Chondrocyte (in vitro differentiated cells): ENCODE results near the gene MYL5. TPM values are rescaled to one million over a fixed set of nuclear protein-coding genes. Genes with fewer than 3 reads are reported as not detected.

Source experiments
- DNase-seq: peaks from one replicate; pipeline ENCODE4 v3.0.0; 2021; ENCODE audit warnings: mixed read lengths, low spot score
- H3K27ac Mint-ChIP-seq: one replicate; pipeline ENCODE4 v1.8.0; 2021; ENCODE audit warnings: mild to moderate bottlenecking, moderate library complexity, mixed read lengths; ENCODE audit not compliant: unreplicated experiment
- H3K27me3 Mint-ChIP-seq: 2 replicates; pipeline ENCODE4 v1.8.0; 2021; ENCODE audit warnings: low read depth, mixed read lengths
- H3K36me3 Mint-ChIP-seq: 2 replicates; pipeline ENCODE4 v1.8.0; 2021; ENCODE audit warnings: low read depth, mixed read lengths
- H3K4me1 Mint-ChIP-seq: 2 replicates; pipeline ENCODE4 v1.8.0; 2021; ENCODE audit warnings: low read depth, mild to moderate bottlenecking, mixed read lengths
- H3K4me3 Mint-ChIP-seq: one replicate; pipeline ENCODE4 v1.8.0; 2021; ENCODE audit warnings: mild to moderate bottlenecking, moderate library complexity, mixed read lengths; ENCODE audit not compliant: unreplicated experiment
- H3K9me3 Mint-ChIP-seq: 2 replicates; pipeline ENCODE4 v1.8.0; 2021; ENCODE audit warnings: low read depth, mixed read lengths
- total RNA-seq: library from RNA; stranded (reverse); gene quantifications from 3 replicates; pipeline ENCODE4 v1.2.1, GENCODE V29; 2021
- TF ChIP-seq, protein P1 (sequence below): fragments of 200-600 bp; sonication (generic); IDR thresholded peaks from 2 replicates; pipeline ENCODE4 v1.5.0; 2021; ENCODE audit warnings: antibody characterized with exemption, mild to moderate bottlenecking, moderate library complexity

MYL5 gene
- total RNA-seq, 1 donor from 2014 or later = 22.8 TPM

DNA sequence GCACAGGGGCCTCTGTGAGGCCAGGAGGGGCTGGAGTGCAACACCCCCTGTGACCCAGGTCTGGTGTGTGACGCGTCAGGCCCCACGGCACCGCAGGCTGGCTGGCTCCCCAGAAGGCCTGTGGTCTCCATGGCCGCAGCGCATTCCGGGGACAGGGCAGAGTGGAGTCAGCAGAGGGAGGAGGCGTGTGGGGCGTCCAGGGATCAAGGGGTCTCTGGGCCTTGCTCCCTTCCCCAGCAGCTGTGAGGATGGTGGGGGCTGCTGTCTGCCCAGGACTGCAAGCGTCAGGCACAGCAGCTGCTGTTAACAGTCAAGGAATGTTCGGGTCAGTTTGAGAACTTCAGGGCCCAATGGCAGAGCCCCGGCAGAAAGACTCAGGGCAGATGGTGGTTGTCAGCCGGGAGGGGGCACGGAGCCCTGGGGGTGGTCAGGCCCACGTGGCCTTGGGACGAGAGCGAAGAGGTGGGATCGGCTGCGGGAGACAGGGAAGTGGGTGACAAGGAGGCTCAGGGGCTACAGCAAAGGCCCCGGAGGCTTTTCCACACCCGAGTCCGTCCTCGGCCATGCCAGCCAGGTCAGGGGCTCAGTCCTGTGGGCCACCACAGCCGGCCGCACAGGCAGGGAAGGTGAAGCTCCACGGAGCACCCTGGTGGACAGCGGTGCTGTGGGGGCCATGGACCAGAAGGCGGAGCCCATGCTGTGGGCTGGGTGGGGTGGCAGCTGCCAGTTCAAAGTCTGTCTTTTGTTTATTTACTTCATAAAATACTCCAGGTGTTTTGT, 49.6 kb downstream of the MYL5 start:
- Mint-ChIP-seq H3K36me3 (peaks cover 7% of the 10 kb centered on the region), H3K27me3 (no peaks in the 10 kb centered on the region), H3K4me3 (no peak overlapping the region), H3K4me1 (peaks cover 53% of the 10 kb centered on the region), H3K27ac (no peak overlapping the region), H3K9me3 (no peaks in the 10 kb centered on the region)
- DNase-seq = no peak
- TF ChIP-seq, protein P1, sequence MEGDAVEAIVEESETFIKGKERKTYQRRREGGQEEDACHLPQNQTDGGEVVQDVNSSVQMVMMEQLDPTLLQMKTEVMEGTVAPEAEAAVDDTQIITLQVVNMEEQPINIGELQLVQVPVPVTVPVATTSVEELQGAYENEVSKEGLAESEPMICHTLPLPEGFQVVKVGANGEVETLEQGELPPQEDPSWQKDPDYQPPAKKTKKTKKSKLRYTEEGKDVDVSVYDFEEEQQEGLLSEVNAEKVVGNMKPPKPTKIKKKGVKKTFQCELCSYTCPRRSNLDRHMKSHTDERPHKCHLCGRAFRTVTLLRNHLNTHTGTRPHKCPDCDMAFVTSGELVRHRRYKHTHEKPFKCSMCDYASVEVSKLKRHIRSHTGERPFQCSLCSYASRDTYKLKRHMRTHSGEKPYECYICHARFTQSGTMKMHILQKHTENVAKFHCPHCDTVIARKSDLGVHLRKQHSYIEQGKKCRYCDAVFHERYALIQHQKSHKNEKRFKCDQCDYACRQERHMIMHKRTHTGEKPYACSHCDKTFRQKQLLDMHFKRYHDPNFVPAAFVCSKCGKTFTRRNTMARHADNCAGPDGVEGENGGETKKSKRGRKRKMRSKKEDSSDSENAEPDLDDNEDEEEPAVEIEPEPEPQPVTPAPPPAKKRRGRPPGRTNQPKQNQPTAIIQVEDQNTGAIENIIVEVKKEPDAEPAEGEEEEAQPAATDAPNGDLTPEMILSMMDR = no peak

DNA sequence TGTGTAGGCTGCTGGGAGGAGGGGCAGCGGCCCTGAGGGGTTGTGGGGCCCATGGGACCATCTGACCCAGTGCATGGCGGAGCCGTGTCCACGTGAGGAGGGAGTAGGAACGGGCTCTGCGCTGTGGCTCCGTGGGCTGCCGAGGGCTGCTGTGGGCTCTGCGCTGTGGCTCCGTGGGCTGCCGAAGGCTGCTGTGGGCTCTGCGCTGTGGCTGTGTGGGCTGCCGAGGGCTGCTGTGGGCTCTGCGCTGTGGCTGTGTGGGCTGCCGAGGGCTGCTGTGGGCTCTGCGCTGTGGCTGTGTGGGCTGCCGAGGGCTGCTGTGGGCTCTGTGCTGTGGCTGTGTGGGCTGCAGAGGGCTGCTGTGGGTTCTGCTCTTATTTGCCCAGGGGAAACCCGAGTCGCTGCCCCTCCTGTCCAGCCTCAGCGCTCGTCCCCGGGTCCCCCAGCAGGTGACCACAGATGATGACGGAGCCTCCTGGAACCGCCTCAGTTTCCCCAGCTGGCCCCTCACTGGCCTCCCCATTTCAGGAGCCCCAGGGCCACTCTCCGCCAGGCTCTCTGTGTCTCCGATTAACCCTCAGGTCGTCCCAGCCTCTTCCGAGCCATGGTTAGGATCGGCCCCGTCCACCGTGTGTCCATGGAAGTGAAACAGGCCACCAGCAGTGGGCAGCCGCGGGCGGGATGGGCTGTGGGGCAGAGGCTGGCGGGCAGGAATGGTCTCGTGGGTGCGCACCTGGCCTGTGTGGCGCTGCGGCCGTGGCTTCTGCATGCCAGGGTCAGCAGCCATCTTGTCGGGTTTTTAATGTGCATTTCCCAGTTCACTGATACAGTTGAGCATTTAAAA, 51.3 kb downstream of the MYL5 start:
- Mint-ChIP-seq H3K4me1 (peaks cover 38% of the 10 kb centered on the region), H3K27ac (no peak overlapping the region), H3K36me3 (peaks cover 10% of the 10 kb centered on the region), H3K9me3 (no peaks in the 10 kb centered on the region), H3K27me3 (no peaks in the 10 kb centered on the region), H3K4me3 (no peak overlapping the region)
- TF ChIP-seq, protein P1 = no peak
- peak; percentile 91 for DNase-seq

DNA sequence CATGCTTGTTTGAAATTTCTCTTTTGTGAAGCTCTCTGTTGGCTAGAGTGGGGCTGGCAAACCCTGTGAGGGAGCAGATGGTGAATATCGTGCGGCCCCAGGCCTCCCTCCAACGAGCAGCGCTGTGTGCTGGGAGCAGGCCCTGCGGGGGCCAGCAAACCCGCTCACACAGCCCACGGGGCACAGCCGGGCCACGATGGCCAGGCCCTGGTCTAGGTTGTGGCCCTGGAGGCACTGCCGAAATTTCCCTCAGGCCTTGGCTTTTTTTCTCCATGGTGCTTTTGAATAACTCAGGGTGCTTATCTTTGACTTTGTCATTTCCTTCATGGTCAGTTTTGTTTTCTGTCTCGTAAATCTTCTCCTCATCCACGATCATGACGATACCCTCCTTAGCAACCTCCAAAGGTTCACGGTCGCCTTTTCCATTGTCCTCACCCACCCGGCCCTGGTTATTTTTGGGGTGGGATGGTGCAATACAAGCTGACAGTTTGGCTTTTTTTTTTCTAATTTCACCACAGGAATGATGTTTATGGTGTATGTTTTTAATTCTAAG, 52.0 kb downstream of the MYL5 start:
- peak overlapping the region; percentile 19 for H3K27ac Mint-ChIP-seq
- H3K4me1 Mint-ChIP-seq = peaks cover 31% of the 10 kb centered on the region
- no peaks in the 10 kb centered on the region for H3K27me3 Mint-ChIP-seq
- no peak for DNase-seq
- H3K9me3 Mint-ChIP-seq = no peaks in the 10 kb centered on the region
- no peak overlapping the region for H3K4me3 Mint-ChIP-seq
- TF ChIP-seq, protein P1 = no peak
- H3K36me3 Mint-ChIP-seq = peaks cover 12% of the 10 kb centered on the region

DNA sequence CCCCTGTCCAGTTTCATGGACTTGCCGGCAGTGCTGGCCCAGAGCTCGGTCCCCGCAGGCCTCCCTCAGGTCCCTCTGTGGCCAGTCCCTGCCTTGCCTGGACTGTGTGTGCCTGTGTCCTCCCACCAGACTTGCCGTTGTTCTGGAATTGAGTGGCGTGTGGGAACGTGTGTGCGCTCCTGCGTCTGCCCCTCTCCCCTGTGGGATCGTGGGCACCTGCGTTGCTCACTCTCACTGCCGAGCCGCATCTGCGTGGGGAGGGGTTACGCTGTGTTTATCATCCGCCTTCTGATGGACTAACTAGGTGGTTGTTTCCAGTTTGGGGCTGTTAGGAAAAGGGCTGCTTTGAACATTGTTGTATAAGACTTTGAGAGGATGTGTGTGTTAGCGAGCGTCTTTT, 52.5 kb downstream of the MYL5 start:
- Mint-ChIP-seq H3K27ac (peak overlapping the region; percentile 59), H3K4me3 (no peak overlapping the region), H3K36me3 (peaks cover 11% of the 10 kb centered on the region), H3K27me3 (no peaks in the 10 kb centered on the region), H3K9me3 (no peaks in the 10 kb centered on the region), H3K4me1 (peaks cover 26% of the 10 kb centered on the region)
- TF ChIP-seq, protein P1 = no peak
- no peak for DNase-seq

DNA sequence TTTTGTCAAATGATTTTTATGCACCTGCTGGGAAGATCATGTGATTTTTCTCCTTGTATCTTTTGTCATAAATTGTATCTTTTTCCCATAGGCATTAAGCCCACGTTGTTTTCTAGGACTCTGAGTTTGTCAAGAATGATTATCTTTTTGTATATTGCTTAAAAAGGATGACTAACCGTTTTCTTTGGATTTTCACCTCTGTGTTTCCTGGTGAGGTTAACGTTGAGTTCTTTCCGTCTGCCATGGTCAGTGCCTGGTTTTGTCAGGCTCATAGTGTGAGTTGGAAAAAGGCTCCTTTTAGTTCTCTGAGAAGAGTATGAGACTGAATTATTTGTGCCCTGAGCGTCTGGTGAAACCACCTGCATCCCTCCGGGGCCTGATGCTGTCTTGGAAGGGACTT, 53.2 kb downstream of the MYL5 start:
- Mint-ChIP-seq H3K36me3 (peaks cover 8% of the 10 kb centered on the region), H3K9me3 (no peaks in the 10 kb centered on the region), H3K4me3 (no peak overlapping the region), H3K27ac (no peak overlapping the region), H3K4me1 (peaks cover 21% of the 10 kb centered on the region), H3K27me3 (no peaks in the 10 kb centered on the region)
- DNase-seq = no peak
- TF ChIP-seq, protein P1 = no peak
